ENCODE data around the gene FSTL5.

- TF ChIP-seq TEAD4 (IDR thresholded peaks at IDR 0.05) (no peak), EP300 (IDR thresholded peaks at IDR 0.05; ENCODE audit: borderline replicate concordance) (no peak), FOXM1 (IDR thresholded peaks at IDR 0.05; ENCODE audit: borderline replicate concordance, low read depth) (no peak), MAX (IDR thresholded peaks at IDR 0.05) (no peak), REST (IDR thresholded peaks at IDR 0.05; ENCODE audit: low read depth) (no peak), YY1 (IDR thresholded peaks at IDR 0.05; ENCODE audit: low read depth) (no peak), NFIC (IDR thresholded peaks at IDR 0.05) (no peak), RAD21 (IDR thresholded peaks at IDR 0.05; ENCODE audit: low read depth) (no peak), USF1 (IDR thresholded peaks at IDR 0.05) (no peak), TAF1 (IDR thresholded peaks at IDR 0.05; ENCODE audit: low read depth) (no peak)
Observed at GRCh38 chr4:161813889-161814288, 349.9 kb downstream of the FSTL5 start.

All from Ishikawa (cell line).